Fibroblast of mammary gland (primary cell): ENCODE measurements around the gene PLEKHN1.

Experiments used
- DNase-seq: peaks from one replicate; pipeline ENCODE4 v3.0.0-alpha.2; 2010; ENCODE audit warnings: low read depth
- H3K4me3 ChIP-seq: 2 replicates; pipeline ENCODE4 v1.5.1; 2011; ENCODE audit warnings: low read depth, mild to moderate bottlenecking, low read length, moderate library complexity; ENCODE audit not compliant: control insufficient read depth
- TF ChIP-seq, protein P1 (sequence below): conservative IDR thresholded peaks from 2 replicates; pipeline ENCODE4 v1.5.1; 2011; ENCODE audit warnings: low read depth, low read length, inconsistent platforms; ENCODE audit not compliant: control insufficient read depth, insufficient read depth

The PLEKHN1 gene

GRCh38 chr1:1023700-1024099, 57.4 kb downstream of the PLEKHN1 start:
- TF ChIP-seq, protein P1, sequence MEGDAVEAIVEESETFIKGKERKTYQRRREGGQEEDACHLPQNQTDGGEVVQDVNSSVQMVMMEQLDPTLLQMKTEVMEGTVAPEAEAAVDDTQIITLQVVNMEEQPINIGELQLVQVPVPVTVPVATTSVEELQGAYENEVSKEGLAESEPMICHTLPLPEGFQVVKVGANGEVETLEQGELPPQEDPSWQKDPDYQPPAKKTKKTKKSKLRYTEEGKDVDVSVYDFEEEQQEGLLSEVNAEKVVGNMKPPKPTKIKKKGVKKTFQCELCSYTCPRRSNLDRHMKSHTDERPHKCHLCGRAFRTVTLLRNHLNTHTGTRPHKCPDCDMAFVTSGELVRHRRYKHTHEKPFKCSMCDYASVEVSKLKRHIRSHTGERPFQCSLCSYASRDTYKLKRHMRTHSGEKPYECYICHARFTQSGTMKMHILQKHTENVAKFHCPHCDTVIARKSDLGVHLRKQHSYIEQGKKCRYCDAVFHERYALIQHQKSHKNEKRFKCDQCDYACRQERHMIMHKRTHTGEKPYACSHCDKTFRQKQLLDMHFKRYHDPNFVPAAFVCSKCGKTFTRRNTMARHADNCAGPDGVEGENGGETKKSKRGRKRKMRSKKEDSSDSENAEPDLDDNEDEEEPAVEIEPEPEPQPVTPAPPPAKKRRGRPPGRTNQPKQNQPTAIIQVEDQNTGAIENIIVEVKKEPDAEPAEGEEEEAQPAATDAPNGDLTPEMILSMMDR = no peak
- no peak overlapping the region for H3K4me3 ChIP-seq
- no peak for DNase-seq

GRCh38 chr1:1024149-1024770, 58.0 kb downstream of the PLEKHN1 start:
- TF ChIP-seq, protein P1 = no peak

DNA sequence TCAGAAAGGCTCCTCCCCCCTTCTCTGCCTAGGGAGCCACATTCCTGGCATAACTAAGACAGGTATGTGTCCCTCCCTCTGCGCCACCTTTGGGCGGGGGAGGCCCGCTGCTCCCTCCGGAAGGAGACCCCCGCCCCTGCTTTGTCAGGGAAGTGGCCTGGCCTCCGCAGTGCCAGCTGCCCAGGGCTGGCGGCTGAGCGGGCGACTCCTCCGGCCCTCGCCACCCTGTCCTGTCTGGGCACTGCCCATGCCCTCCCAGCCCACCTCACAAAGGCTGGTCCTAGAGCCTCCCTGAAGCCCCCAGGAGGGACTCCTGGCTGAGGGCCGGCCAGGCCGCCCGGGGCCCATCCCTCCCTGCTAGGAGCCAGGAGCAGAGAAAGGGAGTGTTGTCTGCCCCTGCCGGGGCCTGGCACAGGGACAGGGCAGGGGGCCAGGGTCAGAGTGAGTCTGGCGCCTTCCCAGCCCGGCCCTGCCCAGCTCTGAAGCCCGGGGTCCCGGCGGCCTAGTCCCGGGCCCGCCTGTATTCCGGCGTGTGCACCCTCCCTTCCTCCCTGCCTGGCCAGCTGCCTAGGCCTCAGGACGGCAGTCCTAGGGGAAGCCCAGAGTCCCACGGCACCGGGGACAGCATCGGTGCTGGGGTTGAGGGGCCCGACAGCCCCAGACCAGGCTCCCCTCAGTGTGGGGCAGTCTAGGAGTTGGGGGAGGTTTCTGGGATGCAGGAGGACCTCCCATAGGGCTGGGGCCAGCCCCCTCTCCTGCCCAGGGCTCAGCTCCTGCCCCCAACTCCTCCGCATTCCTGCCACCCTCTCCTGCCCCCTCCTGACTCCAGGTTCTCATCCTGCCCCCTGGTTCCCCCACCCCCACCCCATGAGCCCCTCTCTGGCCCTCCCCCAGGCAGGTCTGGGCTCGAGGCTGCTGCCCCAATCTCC, 58.8 kb downstream of the PLEKHN1 start:
- no peak overlapping the region for H3K4me3 ChIP-seq
- DNase-seq = no peak
- TF ChIP-seq, protein P1 = no peak

More at GRCh38 chr1:1024149-1024770, 58.0 kb downstream of the PLEKHN1 start:
- no peak for DNase-seq
- no peak overlapping the region for H3K4me3 ChIP-seq
